HPDE6-E6E7 (cell line): ENCODE data around the gene SLCO4A1.

Experiments used
- DNase-seq: peaks from one replicate; pipeline ENCODE4 v3.0.0; 2011; ENCODE audit warnings: missing footprints; ENCODE audit errors: extremely low spot score

SLCO4A1 gene

GRCh38 chr20:62700261-62700930, 58.1 kb downstream of the SLCO4A1 start:
- DNase-seq = no peak

- no peak for DNase-seq
Observed at GRCh38 chr20:62701161-62702012, 59.1 kb downstream of the SLCO4A1 start.

- DNase-seq = no peak
Observed at GRCh38 chr20:62702013-62702300, 59.7 kb downstream of the SLCO4A1 start.

GRCh38 chr20:62702895-62703852, 60.9 kb downstream of the SLCO4A1 start:
- DNase-seq = peak; percentile 100

- peak; percentile 44 for DNase-seq
Observed at GRCh38 chr20:62703853-62704228, 61.5 kb downstream of the SLCO4A1 start.

GRCh38 chr20:62704341-62704948, 62.1 kb downstream of the SLCO4A1 start:
- peak; percentile 94 for DNase-seq

- DNase-seq = no peak
Observed at GRCh38 chr20:62705627-62706026, 63.3 kb downstream of the SLCO4A1 start.

- DNase-seq = no peak
Observed at GRCh38 chr20:62706344-62706743, 64.0 kb downstream of the SLCO4A1 start.

GRCh38 chr20:62706857-62707256, 64.6 kb downstream of the SLCO4A1 start:
- no peak for DNase-seq

GRCh38 chr20:62707276-62707920, 65.1 kb downstream of the SLCO4A1 start:
- no peak for DNase-seq

- DNase-seq = peak; percentile 46
Observed at GRCh38 chr20:62707921-62708521, 65.7 kb downstream of the SLCO4A1 start.

GRCh38 chr20:62708591-62709536, 66.6 kb downstream of the SLCO4A1 start, which contains the start of gene NTSR1:
Gene NTSR1, plus strand, starts transcription at chr20:62708836. Its CDS starts 372 bp downstream, at chr20:62709208.
- no peak for DNase-seq

- no peak for DNase-seq
Observed at GRCh38 chr20:62709537-62709905, 67.2 kb downstream of the SLCO4A1 start.

- DNase-seq = no peak
Observed at GRCh38 chr20:62710221-62710885, 68.0 kb downstream of the SLCO4A1 start.

- DNase-seq = peak; percentile 88
Observed at GRCh38 chr20:62710886-62711702, 68.8 kb downstream of the SLCO4A1 start.

- DNase-seq = no peak
Observed at GRCh38 chr20:62711703-62712101, 69.4 kb downstream of the SLCO4A1 start.

- DNase-seq = no peak
Observed at GRCh38 chr20:62712606-62713005, 70.3 kb downstream of the SLCO4A1 start.

- no peak for DNase-seq
Observed at GRCh38 chr20:62714006-62714405, 71.7 kb downstream of the SLCO4A1 start.
